K562 (cell line): ENCODE results near the gene PSMB7. TPM values are rescaled to one million over a fixed set of nuclear protein-coding genes. Genes with fewer than 3 reads are reported as not detected.

Experiments
- ATAC-seq: fragments of 200-7000 bp; cut with Tn5 transposase; 3 replicates; pipeline ENCODE4 v1.9.1; 2020; ENCODE audit warnings: moderate library complexity
- BruUV-seq: library from RNA; stranded (reverse); fragments of 400-500 nt; replicated peaks from 2 replicates; lab custom pipeline; 2021; lab: Mats Ljungman, UMichigan
- CTCF ChIA-PET: fragments of 300-600 bp; formaldehyde crosslinking; extraction: SDS; loops from one replicate; lab custom pipeline; 2021; ENCODE audit warnings: low intra/inter-chr PET ratio; lab: Yijun Ruan, JAX
- POLR2A ChIA-PET: fragments of 300-600, 350-650 bp; sonication (Branson Sonifier 250); formaldehyde crosslinking; extraction: SDS; loops from one replicate; lab custom pipeline; 2021; ENCODE audit warnings: antibody characterized with exemption, inconsistent platforms; lab: Yijun Ruan, JAX
- DNase-seq, 4 experiments: peaks; one replicate each; pipeline versions ENCODE4 v3.0.0 to v3.0.0-alpha.2; 2011 to 2018; ENCODE audit warnings: low spot score in 3 of 4, mixed read lengths in 3 of 4; ENCODE audit errors: extremely low read depth in 1 of 4
- FAIRE-seq: peaks from 2 replicates; lab custom pipeline; 2011; peaks lifted over from hg19 to GRCh38; lab: Jason Lieb, UNC
- H2AFZ ChIP-seq: 2 replicates; pipeline ENCODE4 v1.6.0; 2011; ENCODE audit warnings: low read depth, low read length, control low read depth, inconsistent platforms
- H3K27ac ChIP-seq: fragments of 200-600 bp; 3 replicates; pipeline ENCODE4 v1.8.0; 2011; ENCODE audit warnings: low read depth, mild to moderate bottlenecking, control low read depth, inconsistent platforms, low read length, moderate library complexity, mixed read lengths; ENCODE audit errors: extremely low read depth
- H3K27me3 ChIP-seq, 2 experiments: fragments of 300-600 bp in 1 of 2; 2 replicates in 1 of 2; 3 replicates in 1 of 2; pipeline versions ENCODE4 v1.6.0 to v1.8.0; 2011; ENCODE audit warnings: inconsistent platforms in 2 of 2, low read length in 2 of 2, mild to moderate bottlenecking in 1 of 2, mixed read lengths in 1 of 2, moderate library complexity in 1 of 2; ENCODE audit not compliant: control insufficient read depth in 2 of 2, insufficient read depth in 2 of 2
- H3K36me3 ChIP-seq: fragments of 300-600 bp; 3 replicates; pipeline ENCODE4 v1.8.0; 2011; ENCODE audit warnings: mild to moderate bottlenecking, low read length, inconsistent platforms; ENCODE audit not compliant: control insufficient read depth, insufficient read depth
- H3K4me1 ChIP-seq, 2 experiments: fragments of 200-600 bp in 1 of 2; replicated peaks in 1 of 2; 2 replicates in 1 of 2; 3 replicates in 1 of 2; pipeline versions ENCODE4 v1.5.1 to v1.8.0; 2011; ENCODE audit warnings: inconsistent platforms in 2 of 2, low read length in 2 of 2, mild to moderate bottlenecking in 1 of 2, mixed read lengths in 1 of 2, moderate library complexity in 1 of 2; ENCODE audit not compliant: control insufficient read depth in 2 of 2, insufficient read depth in 2 of 2
- H3K4me2 ChIP-seq: 2 replicates; pipeline ENCODE4 v1.6.1; 2011; ENCODE audit warnings: low read length, control low read depth, inconsistent platforms, mixed read lengths; ENCODE audit not compliant: insufficient read depth
- H3K4me3 ChIP-seq: fragments of 200-600 bp; sonication (generic), shearing (Covaris generic); 2 replicates; pipeline ENCODE4 v1.5.1; 2016; ENCODE audit warnings: control low read depth, inconsistent platforms
- H3K79me2 ChIP-seq: fragments of 200-600 bp; 3 replicates; pipeline ENCODE4 v1.8.0; 2011; ENCODE audit warnings: low read length, inconsistent platforms; ENCODE audit not compliant: control insufficient read depth, insufficient read depth
- H3K9ac ChIP-seq, 2 experiments: 2 replicates each; pipeline versions ENCODE4 v1.6.0 to v1.6.1; 2011; ENCODE audit warnings: low read depth in 2 of 2, low read length in 2 of 2, control low read depth in 1 of 2, inconsistent platforms in 1 of 2, mild to moderate bottlenecking in 1 of 2, mixed read lengths in 1 of 2; ENCODE audit not compliant: insufficient read depth in 1 of 2
- H3K9me1 ChIP-seq: one replicate; pipeline ENCODE4 v1.6.0; 2011; ENCODE audit warnings: inconsistent platforms, mild to moderate bottlenecking, low read length, moderate library complexity; ENCODE audit not compliant: control insufficient read depth, insufficient read depth
- H3K9me3 ChIP-seq: replicated peaks from 2 replicates; pipeline ENCODE4 v1.5.1; 2011; ENCODE audit warnings: low read depth, low read length, inconsistent platforms; ENCODE audit not compliant: control insufficient read depth, insufficient read depth
- H4K20me1 ChIP-seq: replicated peaks from 2 replicates; pipeline ENCODE4 v1.6.1; 2011; ENCODE audit warnings: low read length, inconsistent platforms, mixed read lengths; ENCODE audit not compliant: control insufficient read depth, insufficient read depth
- ETV5 ChIP-seq: sonication (generic); formaldehyde crosslinking; IDR thresholded peaks from 2 replicates; pipeline ENCODE4 v1.4.0; 2020; ENCODE audit warnings: low read depth, mild to moderate bottlenecking, missing genetic modification reagents
- MTF1 ChIP-seq: fragments of 250-450 bp; sonication (Bioruptor Pico); IDR thresholded peaks from 2 replicates; pipeline ENCODE4 v1.9.0; 2021; ENCODE audit warnings: moderate library complexity, mild to moderate bottlenecking, inconsistent platforms, borderline replicate concordance
- PKNOX1 ChIP-seq: fragments of 450-650 bp; IDR thresholded peaks from 2 replicates; pipeline ENCODE4 v1.6.1; 2016
- TARDBP ChIP-seq: fragments of 450-650 bp; IDR thresholded peaks from 2 replicates; pipeline ENCODE4 v1.6.1; 2016
- ZBTB43 ChIP-seq: sonication (generic); formaldehyde crosslinking; IDR thresholded peaks from 2 replicates; pipeline ENCODE4 v1.8.0; 2023; ENCODE audit warnings: mild to moderate bottlenecking, missing genetic modification reagents
- ZNF174 ChIP-seq: fragments of 250-450 bp; sonication (Bioruptor Pico); IDR thresholded peaks from 2 replicates; pipeline ENCODE4 v1.4.0; 2020; ENCODE audit warnings: mild to moderate bottlenecking
- ZNF263 ChIP-seq: sonication (generic); formaldehyde crosslinking; IDR thresholded peaks from 2 replicates; pipeline ENCODE4 v1.8.0; 2022; ENCODE audit warnings: mild to moderate bottlenecking, missing genetic modification reagents, borderline replicate concordance
- ZNF57 ChIP-seq: fragments of 450-650 bp; formaldehyde crosslinking; IDR thresholded peaks from 2 replicates; pipeline ENCODE4 v1.4.0; 2020; ENCODE audit warnings: mild to moderate bottlenecking, moderate library complexity
- ZNF780A ChIP-seq: fragments of 250-450 bp; sonication (Bioruptor Pico); IDR thresholded peaks from 2 replicates; pipeline ENCODE4 v1.5.0; 2021; ENCODE audit warnings: mild to moderate bottlenecking
- WGBS: fragments of 100-300 bp; shearing (Covaris generic); methylation state at CpG from one replicate; pipeline ENCODE4 v1.1.6; 2016; ENCODE audit warnings: low coverage, mixed read lengths; ENCODE audit not compliant: insufficient coverage; ENCODE audit errors: missing lambda C conversion rate; 5-methylcytosine and 5-hydroxymethylcytosine counted together
- in situ Hi-C: fragments of 300-500 bp; cut with MboI; formaldehyde crosslinking; loops from 4 replicates; pipeline ENCODE4 v1.15.0; 2018; ENCODE audit warnings: inconsistent platforms, mixed read lengths
- intact Hi-C: fragments of 100-400 bp; cut with micrococcal nuclease; formaldehyde crosslinking; loops from 2 replicates; pipeline ENCODE4 v1.14.2; 2022
- polyA plus RNA-seq, 8 experiments: library from polyadenylated mRNA; depleted of rRNA in 4 of 8; stranded (reverse) in 5 of 8; unstranded in 3 of 8; fragments of >200 nt; fragmentation: Nextera tagmentation in 2 of 8; fragmentation: Illumina TruSeq in 1 of 8; extraction: Ambion mirVana in 2 of 8; extraction: Trizol in 1 of 8; gene quantifications; 2 replicates each; pipeline versions ENCODE4 v1.2.1 to v1.2.3, GENCODE V29; 2011 to 2014; ENCODE audit warnings: inconsistent platforms in 1 of 8, missing spikeins in 1 of 8
- total RNA-seq, 7 experiments: library from RNA; depleted of rRNA in 6 of 7; stranded (reverse); fragments of >200 nt in 6 of 7; fragmentation: Illumina TruSeq in 2 of 7; extraction: Trizol in 2 of 7; gene quantifications; 2 replicates each; pipeline versions ENCODE4 v1.2.1 to v1.2.3, GENCODE V29; 2011 to 2021; ENCODE audit warnings: low replicate concordance in 1 of 7

Gene PSMB7
- total and polyA plus RNA-seq, 9 of the 15 experiments (the other 6 are each of a cell fraction or from before 2014, with no cell fraction given): 321 to 978 (median 407) TPM

DNA sequence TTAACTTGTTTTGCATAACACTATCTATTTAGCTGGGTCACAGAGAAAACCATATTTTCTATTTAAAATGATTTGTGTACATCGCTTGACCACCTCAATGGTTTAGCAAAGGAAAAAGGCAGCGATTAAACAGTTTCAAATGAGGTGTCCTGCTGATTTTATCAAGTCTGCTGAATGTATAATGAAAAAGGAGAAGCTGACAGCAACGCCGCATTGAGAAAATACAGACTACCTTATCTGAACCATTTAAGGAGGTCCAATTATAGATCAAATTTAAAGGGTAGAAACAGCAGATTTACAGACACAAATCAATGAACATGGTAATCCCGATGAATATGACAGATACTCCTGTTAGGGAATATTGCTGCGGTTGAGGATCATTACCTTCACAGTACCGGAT lies 29.6 kb downstream of the PSMB7 start:
- WGBS: 41% methylated on average over 7 of the region's 7 CpGs
- Histone ChIP-seq H2AFZ (no peak overlapping the region), H3K4me3 (no peak overlapping the region), H3K9me3 (no peaks in the 10 kb centered on the region), H3K79me2 (peaks cover 80% of the 10 kb centered on the region), H3K4me2 (no peak overlapping the region), H3K27me3 (no peaks in the 10 kb centered on the region), H3K9me1 (no peaks in the 10 kb centered on the region), H4K20me1 (no peaks in the 10 kb centered on the region), H3K27ac (no peak overlapping the region), H3K36me3 (peaks cover 50% of the 10 kb centered on the region), H3K9ac (no peak overlapping the region), H3K4me1 (peaks cover 19 to 45% of the 10 kb centered on the region in 2 experiments)
- FAIRE-seq (no peak), DNase-seq (no peak), ATAC-seq (no peak)
- in situ Hi-C loops: no loop called here
- intact Hi-C loops: loop anchor here (5.0 kb wide), 1 partner anchor 253 kb away; no protein-coding TSS in a partner anchor
- POLR2A ChIA-PET: interaction anchor here (1.2 to 2.3 kb wide), 2 partner anchors 9 to 14 kb away, joined by 3 to 10 read pairs; no protein-coding TSS in a partner anchor
- 0 out of 2 replicates have a peak, but pooled peaks have one; percentile 20 for TF ChIP-seq PKNOX1
- no peak for TF ChIP-seq ZNF174 (CRISPR knock-in tag)
- TF ChIP-seq ZNF263 (CRISPR knock-in tag): no peak
- no peak for TF ChIP-seq ETV5 (CRISPR knock-in tag)
- no peak for TF ChIP-seq ZNF57 (CRISPR knock-in tag)
- no peak for TF ChIP-seq ZNF780A (CRISPR knock-in tag)
- TF ChIP-seq TARDBP: no peak
- no peak for TF ChIP-seq ZBTB43 (CRISPR knock-in tag)
- no peak for TF ChIP-seq MTF1 (CRISPR knock-in tag)
- BruUV-seq: no TSS peak
- CTCF ChIA-PET: interaction anchor here (0.6 to 1.0 kb wide), 2 partner anchors 10 to 259 kb away, joined by 3 read pairs; no protein-coding TSS in a partner anchor
